Retinal pigment epithelial cell (primary cell): ENCODE data around the gene RPL14.
"Not testable (repeated sequence)": the region's sequence is repeated elsewhere in the genome, so short reads cannot be mapped to it uniquely, and the experiment has no call there.

Experiments
- DNase-seq: peaks from one replicate; pipeline ENCODE4 v3.0.0-alpha.2; 2010; ENCODE audit warnings: low read depth
- H3K4me3 ChIP-seq: 2 replicates; pipeline ENCODE4 v1.5.1; 2011; ENCODE audit warnings: mild to moderate bottlenecking, low read length, control low read depth, moderate library complexity
- TF ChIP-seq, protein P1 (sequence below): conservative IDR thresholded peaks from 2 replicates; pipeline ENCODE4 v1.5.1; 2011; ENCODE audit warnings: low read depth, low read length, control low read depth, inconsistent platforms

Gene RPL14

GRCh38 chr3:40461161-40461560 lies 4.0 kb downstream of the RPL14 start:
- TF ChIP-seq, protein P1, sequence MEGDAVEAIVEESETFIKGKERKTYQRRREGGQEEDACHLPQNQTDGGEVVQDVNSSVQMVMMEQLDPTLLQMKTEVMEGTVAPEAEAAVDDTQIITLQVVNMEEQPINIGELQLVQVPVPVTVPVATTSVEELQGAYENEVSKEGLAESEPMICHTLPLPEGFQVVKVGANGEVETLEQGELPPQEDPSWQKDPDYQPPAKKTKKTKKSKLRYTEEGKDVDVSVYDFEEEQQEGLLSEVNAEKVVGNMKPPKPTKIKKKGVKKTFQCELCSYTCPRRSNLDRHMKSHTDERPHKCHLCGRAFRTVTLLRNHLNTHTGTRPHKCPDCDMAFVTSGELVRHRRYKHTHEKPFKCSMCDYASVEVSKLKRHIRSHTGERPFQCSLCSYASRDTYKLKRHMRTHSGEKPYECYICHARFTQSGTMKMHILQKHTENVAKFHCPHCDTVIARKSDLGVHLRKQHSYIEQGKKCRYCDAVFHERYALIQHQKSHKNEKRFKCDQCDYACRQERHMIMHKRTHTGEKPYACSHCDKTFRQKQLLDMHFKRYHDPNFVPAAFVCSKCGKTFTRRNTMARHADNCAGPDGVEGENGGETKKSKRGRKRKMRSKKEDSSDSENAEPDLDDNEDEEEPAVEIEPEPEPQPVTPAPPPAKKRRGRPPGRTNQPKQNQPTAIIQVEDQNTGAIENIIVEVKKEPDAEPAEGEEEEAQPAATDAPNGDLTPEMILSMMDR = no peak
- no peak for DNase-seq
- H3K4me3 ChIP-seq = no peak overlapping the region

GRCh38 chr3:40462838-40463237 lies 5.7 kb downstream of the RPL14 start:
- H3K4me3 ChIP-seq, DNase-seq: not testable (repeated sequence)

DNA sequence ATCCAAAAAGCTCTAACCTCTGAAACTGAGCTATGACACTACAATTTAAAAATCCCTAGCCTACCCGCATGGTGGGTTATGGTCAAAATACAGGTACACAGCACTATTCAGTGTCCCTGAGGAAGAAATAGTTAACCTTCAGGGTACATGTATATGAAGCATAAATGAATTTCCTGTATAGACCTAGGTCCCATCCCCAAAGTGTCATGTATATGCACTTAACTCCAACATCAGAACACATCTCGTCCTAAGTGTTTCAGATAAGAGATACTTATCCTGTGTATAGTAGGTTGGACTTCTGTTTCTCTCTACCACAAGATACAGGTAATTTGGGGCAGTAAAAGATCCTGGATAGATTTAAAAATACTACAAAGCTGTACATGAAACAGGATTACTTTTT lies 6.4 kb downstream of the RPL14 start:
- H3K4me3 ChIP-seq = no peak overlapping the region
- no peak for DNase-seq
- TF ChIP-seq, protein P1 = no peak

- DNase-seq = no peak
- TF ChIP-seq, protein P1 = no peak
- H3K4me3 ChIP-seq = no peak overlapping the region
Observed at GRCh38 chr3:40464339-40465110, 7.4 kb downstream of the RPL14 start.

- DNase-seq = no peak
- H3K4me3 ChIP-seq = no peak overlapping the region
- TF ChIP-seq, protein P1 = no peak
Observed at GRCh38 chr3:40465111-40465407, 7.9 kb downstream of the RPL14 start.

DNA sequence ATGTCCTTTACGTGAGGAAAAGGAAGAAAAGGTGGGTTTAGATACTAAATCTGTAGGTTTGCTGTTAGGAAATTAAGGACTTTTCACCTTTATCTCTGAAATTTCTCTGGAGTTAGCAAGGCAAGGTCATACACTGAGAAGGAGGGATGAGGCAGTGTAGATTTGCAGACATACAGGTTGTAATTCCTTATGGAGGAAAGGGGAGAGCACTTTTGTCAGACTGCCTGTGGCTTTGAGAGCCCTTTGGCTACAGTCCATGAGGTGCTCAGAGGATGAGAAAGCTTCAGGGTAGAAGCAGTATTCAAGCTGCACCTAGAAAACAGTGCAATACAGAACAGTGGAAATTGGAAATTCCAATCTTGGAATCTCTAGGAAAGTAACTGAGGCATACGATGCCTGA lies 8.3 kb downstream of the RPL14 start:
- no peak overlapping the region for H3K4me3 ChIP-seq
- no peak for DNase-seq
- TF ChIP-seq, protein P1 = no peak

DNA sequence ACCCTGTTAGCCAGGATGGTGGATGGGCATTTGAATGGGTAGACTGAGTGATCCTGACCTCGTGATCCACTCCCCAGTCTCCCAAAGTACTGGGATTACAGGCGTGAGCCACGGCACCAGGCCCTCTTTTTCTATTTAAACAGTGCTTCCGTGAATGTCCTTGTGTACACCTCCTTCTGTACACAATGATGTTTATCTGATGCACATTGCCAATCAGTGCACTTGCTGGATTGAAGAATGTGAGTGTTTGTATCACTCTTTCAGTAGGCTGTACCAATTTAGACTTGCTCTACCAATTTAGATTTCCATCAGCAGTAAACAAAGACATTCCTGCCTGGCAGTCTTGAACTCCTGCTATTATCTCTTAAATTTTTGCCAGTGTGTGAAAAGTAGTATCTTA lies 10.9 kb downstream of the RPL14 start:
- TF ChIP-seq, protein P1 = no peak
- no peak for DNase-seq
- no peak overlapping the region for H3K4me3 ChIP-seq
